NCI-H128 (cell line): ENCODE data around the gene BCKDHA.
"Not testable (repeated sequence)": the region's sequence is repeated elsewhere in the genome, so short reads cannot be mapped to it uniquely, and the experiment has no call there.

Experiments used
- DNase-seq: peaks from one replicate; lab custom pipeline; 2025; ENCODE audit not compliant: unreplicated experiment; lab: John Stamatoyannopoulos, UW

The BCKDHA gene

GRCh38 chr19:41443813-41444455 lies 46.3 kb downstream of the BCKDHA start:
- DNase-seq: no peak

- no peak for DNase-seq
Observed at GRCh38 chr19:41445575-41445974, 48.0 kb downstream of the BCKDHA start.

GRCh38 chr19:41447732-41448332 lies 50.2 kb downstream of the BCKDHA start:
- no peak for DNase-seq

- DNase-seq: peak; percentile 12
Observed at GRCh38 chr19:41449079-41449864, 51.7 kb downstream of the BCKDHA start.

- DNase-seq: no peak
Observed at GRCh38 chr19:41449865-41450178, 52.2 kb downstream of the BCKDHA start.

- DNase-seq: no peak
Observed at GRCh38 chr19:41452584-41453275, 55.1 kb downstream of the BCKDHA start.

GRCh38 chr19:41455936-41456335 lies 58.3 kb downstream of the BCKDHA start:
- no peak for DNase-seq

- DNase-seq: no peak
Observed at GRCh38 chr19:41456342-41456918, 58.8 kb downstream of the BCKDHA start.

- DNase-seq: no peak
Observed at GRCh38 chr19:41457241-41457640, 59.6 kb downstream of the BCKDHA start.

GRCh38 chr19:41462497-41462896 lies 64.9 kb downstream of the BCKDHA start:
- DNase-seq: no peak

- DNase-seq: not testable (repeated sequence)
Observed at GRCh38 chr19:41463257-41464256, 65.9 kb downstream of the BCKDHA start.
